GM11168 (cell line): ENCODE measurements around the gene MVB12A.

Experiments used
- in situ Hi-C: fragments of 300-500 bp; cut with MboI; formaldehyde crosslinking; loops from one replicate; pipeline ENCODE4 v1.12.0; 2022; ENCODE audit warnings: low sequenced_read_pairs; ENCODE audit not compliant: unreplicated experiment

Gene MVB12A

GRCh38 chr19:17436874-17437267 lies 17.0 kb downstream of the MVB12A start:
- in situ Hi-C loops = no loop called here

GRCh38 chr19:17441241-17442021 lies 21.6 kb downstream of the MVB12A start:
- in situ Hi-C loops = no loop called here

GRCh38 chr19:17445526-17446165 lies 25.8 kb downstream of the MVB12A start:
- in situ Hi-C loops = no loop called here

- in situ Hi-C loops = no loop called here
These were observed 27.9 kb downstream of the MVB12A start for GRCh38 chr19:17447704-17448130.

- in situ Hi-C loops = no loop called here
These were observed 28.5 kb downstream of the MVB12A start, which contains the start of gene TMEM221 for GRCh38 chr19:17448131-17448967. Gene TMEM221 (minus strand): TSS chr19:17448668. CDS start chr19:17448462, 206 bp downstream.

- in situ Hi-C loops = no loop called here
These were observed 30.6 kb downstream of the MVB12A start for GRCh38 chr19:17450264-17451075.

- in situ Hi-C loops = no loop called here
These were observed 32.0 kb downstream of the MVB12A start for GRCh38 chr19:17451820-17452219.

GRCh38 chr19:17454576-17455071 lies 34.8 kb downstream of the MVB12A start:
- in situ Hi-C loops = no loop called here

- in situ Hi-C loops = no loop called here
These were observed 35.7 kb downstream of the MVB12A start for GRCh38 chr19:17455308-17456123.

- in situ Hi-C loops = no loop called here
These were observed 36.3 kb downstream of the MVB12A start for GRCh38 chr19:17456127-17456526.

- in situ Hi-C loops = no loop called here
These were observed 37.8 kb downstream of the MVB12A start for GRCh38 chr19:17457616-17458015.

GRCh38 chr19:17458970-17459369 lies 39.1 kb downstream of the MVB12A start:
- in situ Hi-C loops = no loop called here

- in situ Hi-C loops = no loop called here
These were observed 40.8 kb downstream of the MVB12A start, which contains the start of gene NXNL1 for GRCh38 chr19:17460372-17461230. Gene NXNL1 (minus strand): TSS chr19:17460926. CDS start chr19:17460869, 57 bp downstream.

GRCh38 chr19:17466487-17466850 lies 46.6 kb downstream of the MVB12A start:
- in situ Hi-C loops = no loop called here

- in situ Hi-C loops = no loop called here
These were observed 47.8 kb downstream of the MVB12A start for GRCh38 chr19:17467471-17468301.

- in situ Hi-C loops = no loop called here
These were observed 48.6 kb downstream of the MVB12A start for GRCh38 chr19:17468302-17469091.
